Activated CD4-positive, alpha-beta T cell treated with anti-CD3 and anti-CD28 coated beads, Interleukin-2, amount 50 U/mL, for 16 hours (primary cell): ENCODE results near the gene THOP1.

Source experiments
- DNase-seq: peaks from one replicate; pipeline ENCODE4 v3.0.0-alpha.2; 2020

The THOP1 gene

DNA sequence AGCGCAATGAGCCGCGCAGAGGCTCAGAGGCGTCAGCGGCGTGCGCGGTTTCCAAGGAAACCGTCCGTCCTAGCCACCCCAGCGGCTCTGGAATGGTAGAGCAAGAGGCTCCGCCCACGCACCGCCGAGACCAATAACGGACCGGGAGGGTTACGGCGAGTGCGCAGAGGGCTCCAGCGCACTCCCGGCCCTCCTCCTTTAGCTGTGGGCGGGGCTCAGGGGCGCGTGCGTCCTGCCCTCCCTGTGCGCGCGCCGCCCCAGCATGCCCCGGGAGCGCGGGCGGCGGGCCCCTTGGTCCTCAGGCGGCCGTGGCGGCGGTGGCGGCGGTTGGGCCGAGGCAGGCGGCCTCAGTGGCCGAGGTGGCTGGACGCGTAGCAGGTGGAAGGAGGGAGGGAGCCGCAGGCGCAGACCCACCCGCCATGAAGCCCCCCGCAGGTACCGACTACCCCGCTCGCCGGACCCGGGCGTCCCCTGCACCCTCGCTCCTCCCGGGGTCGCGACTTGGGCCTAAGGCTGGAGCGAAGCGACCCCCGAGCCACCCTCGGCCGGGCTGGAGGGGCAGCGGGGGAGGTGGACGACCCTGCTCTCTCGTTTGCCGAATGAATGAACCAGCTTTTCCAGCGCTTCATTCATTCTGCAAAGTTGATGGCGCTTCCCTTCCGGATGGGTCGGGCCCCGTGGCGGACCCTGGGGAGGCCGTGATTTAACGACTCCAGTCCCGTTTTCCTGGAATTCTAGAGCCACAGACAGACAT is at the start of gene THOP1:
Gene THOP1 (plus strand): TSS at position 260 of the 754 bp plus-strand sequence. CDS start 160 bp downstream, at position 420.
- DNase-seq: peak; percentile 99

DNA sequence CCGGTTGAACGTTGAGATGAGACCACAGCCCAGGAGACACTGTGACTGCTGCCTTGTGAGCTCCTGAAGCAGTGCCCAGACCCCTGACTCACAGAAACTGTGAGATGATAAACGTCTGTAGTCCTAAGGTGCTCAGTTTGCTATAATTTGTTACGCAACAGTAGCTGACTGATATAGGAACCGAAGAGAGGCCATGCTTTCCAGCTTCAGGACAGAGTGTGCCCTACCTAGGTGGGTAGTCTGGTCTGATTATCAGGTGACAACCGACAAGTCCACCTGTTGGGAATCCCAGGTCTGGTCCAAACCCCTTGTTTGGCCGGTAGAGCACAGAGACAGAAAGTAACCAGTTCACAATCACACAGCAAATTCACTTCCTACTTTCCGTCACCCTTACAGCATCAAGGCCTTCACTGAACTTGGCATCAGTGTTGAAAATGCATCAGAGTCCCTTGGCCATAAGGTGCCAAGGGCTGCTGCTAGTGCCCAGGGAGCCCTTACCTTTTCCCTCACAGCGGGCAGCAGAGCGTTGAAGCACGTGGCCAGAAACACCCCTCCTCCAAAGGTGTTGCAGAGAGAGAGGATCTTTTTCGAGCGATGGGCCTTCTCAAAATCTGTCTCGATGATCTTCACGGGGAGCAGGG is 48.6 kb upstream of the THOP1 start:
- DNase-seq: no peak

DNA sequence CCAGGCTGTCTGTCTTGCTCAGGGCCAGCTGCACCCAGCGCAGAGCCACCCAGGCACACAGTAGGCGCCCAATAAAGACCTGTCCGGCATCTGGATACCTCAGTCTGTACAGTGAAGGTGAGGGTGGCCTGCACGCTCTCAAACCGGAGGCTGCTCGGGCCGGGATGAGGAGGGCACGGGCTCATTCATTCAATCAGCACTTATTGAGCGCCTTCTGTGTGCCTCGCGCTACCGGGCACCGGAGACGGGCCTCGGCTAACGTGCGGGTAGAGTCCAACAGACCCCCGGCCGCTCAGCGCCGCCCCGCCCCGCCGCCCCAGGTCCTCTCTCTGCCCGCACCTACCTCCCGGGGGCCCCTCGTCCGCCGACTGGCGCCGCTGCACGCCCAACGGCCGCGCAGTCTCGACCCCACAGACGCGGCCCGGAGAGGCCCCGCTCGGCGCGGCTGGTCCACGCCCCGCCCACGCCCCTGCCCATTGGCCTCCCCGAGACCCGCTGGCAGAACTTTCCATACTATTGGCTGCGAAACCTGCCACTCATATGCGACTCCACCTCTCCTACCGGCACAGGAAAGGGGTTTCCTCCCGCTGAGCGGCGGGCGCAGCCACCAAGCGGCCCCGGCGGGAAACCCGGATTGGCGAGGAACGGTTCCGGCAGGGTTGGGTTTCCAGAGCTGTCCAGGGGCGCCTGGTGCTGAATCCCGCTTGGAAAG is 45.5 kb upstream of the THOP1 start, which contains the start of gene SLC39A3:
Gene SLC39A3 (minus strand): TSS at position 416 of the 712 bp plus-strand sequence. CDS start 2,760 bp downstream, outside the sequence.
- DNase-seq: peak; percentile 99

DNA sequence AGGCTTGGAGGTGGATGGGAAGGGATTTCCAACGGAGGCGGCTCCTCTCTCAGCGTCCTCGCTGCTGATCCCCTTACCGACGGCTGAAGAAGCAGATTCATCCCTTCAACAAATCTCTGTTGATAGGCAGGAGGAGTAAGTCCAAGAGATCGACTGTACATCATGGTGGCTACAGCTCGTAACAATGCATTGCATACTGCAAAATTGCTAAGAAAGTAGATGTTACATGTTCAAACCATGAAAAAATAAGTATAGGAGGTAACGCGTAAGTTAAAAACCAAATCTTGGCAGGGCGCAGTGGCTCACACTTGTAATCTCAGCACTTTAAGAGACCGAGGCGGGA is 45.0 kb upstream of the THOP1 start:
- no peak for DNase-seq

DNA sequence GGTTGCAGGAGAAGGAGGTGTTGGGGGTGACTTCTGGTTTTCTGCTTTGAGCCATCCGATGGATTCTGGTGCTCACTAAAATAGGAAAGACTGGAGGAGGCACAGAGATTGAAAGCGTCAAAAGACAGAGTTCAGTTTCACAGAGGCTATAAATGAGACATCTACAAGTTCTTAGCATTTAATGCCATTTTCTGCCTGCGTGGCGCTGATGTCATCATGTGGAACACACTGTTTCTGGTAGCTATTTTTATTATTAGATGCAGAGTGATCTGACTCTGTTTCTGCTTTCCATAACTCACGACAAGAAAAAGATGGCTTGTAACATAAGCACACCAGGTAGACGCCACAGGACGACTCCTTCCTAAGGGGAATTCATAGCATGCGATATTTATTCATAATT is 42.2 kb upstream of the THOP1 start:
- DNase-seq: no peak

DNA sequence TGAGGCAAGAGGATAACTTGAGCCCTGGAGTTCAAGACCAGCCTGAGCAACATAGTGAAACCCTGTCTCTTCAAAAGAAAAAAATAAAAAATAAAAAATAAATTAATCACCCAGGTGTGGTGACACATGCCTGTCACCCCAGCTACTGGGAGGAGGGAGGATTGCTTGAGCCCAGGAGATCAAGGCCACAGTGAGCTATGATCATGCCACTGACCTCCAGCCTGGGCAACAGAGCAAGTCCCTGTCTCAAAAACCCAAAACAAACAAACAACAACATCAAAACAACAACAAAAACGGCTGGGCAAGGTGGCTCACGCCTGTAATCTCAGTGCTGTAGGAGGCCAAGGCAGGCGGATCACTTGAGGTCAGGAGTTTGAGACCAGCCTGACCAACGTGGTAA is 41.2 kb upstream of the THOP1 start:
- DNase-seq: no peak

DNA sequence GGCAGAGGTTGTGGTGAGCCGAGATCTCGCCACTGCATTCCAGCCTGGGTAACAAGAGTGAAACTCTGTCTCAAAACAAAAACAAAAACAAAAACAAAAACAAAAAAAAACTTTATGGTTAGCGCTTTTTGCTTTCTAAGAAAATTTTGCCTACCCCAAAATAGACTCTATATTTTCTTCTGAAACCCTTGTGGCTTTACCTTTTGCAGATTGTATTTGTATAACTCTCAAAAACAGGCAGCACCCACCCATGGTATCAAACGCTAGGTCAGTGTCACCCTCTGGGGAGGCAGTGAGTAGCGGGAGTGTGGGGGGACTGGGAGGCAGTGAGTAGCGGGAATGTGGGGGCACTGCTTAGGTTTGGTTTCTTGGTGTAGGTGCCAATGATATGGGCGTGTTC is 38.0 kb upstream of the THOP1 start:
- DNase-seq: no peak

DNA sequence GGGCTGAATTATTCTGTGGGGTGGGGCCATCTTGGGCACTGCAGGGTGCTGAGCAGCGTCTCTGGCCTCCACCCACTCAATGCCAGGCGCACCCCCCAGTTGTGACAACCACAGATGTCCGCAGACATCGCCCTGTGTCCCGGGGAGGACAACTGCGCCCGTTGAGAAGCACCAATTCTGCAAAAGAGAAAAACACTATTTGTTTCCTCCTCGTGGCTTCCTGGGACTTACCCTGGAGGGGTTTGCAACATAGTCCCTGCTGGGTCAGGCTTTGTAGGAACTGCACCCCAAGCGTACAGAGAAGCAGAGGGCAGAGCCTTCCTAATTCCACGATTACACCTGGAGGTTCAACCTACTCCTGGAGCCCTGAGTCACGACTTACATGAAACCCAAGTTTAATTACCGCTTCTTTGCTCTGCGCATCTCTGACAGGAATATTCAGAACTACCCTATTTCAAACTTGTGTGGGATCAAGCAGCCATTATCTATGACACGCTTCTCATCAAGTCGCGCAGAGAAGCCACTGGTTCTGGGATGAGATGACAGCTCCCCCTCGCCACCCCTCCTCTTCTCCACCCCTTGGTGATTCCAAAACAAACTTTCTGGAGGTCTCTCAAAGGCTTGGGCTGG is 34.4 kb upstream of the THOP1 start:
- DNase-seq: no peak

DNA sequence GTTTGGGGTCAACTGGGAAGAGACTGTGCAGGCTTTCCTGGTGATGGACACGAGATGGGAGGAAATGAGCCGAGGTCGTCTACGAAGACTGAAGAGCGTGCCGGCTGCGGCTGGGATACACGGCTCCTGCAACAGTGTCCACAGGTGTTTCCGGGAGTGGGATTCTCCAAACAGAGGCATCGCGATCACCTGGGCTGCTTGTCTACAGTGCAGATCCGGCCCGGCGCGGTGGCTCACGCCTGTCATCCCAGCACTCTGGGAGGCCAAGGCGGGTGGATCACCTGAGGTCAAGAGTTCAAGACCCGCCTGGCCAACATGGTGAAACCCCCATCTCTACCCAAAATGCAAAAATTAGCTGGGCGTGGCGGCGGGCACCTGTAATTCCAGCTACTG is 33.9 kb upstream of the THOP1 start:
- no peak for DNase-seq

DNA sequence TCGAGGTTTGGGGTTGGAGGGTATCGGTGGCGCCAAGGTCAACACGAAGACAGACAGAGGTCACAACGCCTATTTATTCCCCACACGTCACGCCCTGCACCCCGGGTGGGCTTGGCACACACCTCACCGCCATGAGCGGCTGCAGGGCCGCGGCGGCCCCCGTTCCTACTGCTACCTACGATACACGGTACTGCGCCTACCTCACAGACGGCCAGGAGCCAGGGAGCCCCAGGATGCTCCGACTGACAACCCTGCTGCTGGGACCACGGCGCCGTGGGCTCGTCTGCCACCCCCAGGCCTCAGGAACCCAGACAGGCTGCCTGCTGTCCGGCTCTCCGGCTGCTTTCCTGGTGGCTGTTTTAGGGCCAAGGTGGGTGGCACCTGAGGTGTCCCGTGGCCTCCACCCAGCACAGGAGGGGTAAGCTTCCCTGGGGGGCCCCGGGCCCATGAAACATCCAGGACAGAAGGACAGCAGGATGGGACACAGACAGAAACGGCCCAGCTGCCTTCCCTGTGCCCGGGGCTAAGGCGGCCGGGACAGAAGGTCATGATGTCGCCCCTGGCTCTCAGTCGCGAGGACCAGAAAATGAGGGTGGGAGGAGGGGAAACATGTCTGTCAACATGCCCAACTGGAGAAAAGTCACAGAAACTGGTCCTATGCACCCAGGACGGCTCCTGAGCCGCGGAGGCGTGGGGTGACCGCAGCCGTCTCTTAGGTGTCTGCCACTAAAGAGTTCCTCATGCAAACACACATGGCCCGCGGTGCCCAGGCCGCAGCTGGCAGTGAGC is 30.4 kb upstream of the THOP1 start:
- no peak for DNase-seq

DNA sequence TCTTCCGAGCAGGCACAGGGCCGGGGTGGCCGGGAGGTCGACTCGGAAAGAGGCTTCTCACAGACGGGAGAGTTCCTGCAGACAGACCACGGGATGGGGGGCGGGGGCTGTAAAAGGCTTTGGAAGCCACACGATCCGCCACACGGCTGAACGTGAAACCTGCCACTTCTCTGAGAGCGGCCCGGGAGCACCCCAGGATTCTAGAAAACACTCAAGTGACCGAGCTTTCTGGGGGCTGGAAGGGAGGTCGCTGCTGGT is 29.9 kb upstream of the THOP1 start:
- no peak for DNase-seq

DNA sequence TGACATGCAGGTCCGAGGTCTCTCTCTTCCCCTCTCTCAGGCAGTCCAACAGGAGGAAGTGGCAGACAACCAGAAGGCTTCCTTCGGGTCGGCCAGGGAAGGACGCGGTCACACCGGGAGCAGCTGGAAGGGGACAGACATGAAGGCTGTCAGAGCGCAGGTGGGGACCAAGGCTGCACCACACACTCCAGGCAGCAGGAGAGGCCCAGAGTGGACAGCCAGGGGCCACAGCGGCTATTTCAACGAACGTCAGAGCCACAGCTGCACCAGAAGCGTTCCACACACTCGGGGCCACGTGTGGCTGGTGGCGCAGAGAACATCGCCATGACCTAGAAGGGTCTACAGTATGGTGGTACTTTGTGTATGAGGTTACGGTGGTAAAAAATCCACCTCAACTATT is 29.5 kb upstream of the THOP1 start:
- DNase-seq: no peak

DNA sequence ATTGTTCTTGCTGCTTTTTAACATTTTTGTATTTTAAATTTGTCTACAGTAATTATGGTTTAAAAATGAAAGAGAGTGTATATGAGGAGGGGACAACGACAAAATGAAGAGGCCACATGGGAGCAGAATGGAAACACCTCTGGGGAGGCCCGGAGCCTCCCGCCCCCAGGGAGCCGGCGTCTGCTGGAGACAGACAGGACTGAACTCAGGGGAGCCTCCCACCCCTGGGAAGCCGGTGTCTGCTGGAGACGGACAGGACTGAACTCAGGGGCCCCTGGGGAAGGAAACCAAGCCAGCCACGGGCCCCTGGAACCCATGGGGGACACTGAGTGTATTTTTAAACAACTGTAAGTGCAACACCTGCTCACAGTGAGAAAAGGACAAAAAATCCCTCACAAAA is 28.8 kb upstream of the THOP1 start:
- no peak for DNase-seq

DNA sequence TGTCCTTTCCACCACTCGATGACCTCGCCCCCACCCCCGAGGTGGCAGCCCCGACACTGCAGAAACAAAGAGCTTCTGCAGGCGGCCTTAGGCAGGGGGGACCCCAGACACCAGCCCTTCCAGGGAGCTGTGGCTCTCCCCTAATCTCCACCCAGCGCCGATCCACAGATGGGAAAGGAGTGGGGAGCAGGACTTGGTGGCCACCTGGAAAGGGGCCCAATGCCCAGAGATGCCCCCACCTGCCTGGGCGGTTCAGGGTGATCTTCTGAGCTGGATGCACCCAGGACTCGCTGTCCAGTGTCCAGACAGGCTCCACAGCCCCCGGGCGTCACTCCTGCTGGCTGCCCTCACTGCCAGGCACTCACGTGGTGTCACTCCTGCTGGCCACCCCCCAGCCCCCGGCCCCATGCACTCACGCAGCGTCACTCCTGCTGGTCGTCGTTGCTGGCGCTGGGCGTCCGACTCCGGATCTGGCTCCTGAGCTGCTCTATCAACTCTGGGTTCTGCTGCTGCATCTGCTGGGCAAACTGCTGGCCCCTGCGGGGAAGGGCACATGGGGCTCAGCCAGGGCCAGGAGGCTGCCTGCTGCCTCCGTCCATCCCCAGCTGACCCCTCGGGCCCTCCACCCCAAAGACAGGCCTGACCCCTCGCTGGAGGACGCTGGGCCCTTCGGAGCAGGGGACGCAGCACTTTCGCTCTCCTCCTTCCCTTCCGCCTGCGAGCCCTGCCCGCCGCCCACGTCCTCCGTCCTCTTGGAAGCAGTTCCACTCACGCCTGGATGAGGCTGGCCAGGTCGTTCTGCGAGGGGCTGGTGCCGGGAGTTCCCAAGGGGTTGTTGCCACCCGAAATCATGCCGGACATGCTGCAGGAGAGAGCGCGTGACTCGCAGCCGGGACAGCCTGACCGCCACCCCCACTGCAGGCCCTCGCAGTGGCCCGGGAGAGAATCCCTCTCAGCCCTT is 28.1 kb upstream of the THOP1 start:
- DNase-seq: no peak

DNA sequence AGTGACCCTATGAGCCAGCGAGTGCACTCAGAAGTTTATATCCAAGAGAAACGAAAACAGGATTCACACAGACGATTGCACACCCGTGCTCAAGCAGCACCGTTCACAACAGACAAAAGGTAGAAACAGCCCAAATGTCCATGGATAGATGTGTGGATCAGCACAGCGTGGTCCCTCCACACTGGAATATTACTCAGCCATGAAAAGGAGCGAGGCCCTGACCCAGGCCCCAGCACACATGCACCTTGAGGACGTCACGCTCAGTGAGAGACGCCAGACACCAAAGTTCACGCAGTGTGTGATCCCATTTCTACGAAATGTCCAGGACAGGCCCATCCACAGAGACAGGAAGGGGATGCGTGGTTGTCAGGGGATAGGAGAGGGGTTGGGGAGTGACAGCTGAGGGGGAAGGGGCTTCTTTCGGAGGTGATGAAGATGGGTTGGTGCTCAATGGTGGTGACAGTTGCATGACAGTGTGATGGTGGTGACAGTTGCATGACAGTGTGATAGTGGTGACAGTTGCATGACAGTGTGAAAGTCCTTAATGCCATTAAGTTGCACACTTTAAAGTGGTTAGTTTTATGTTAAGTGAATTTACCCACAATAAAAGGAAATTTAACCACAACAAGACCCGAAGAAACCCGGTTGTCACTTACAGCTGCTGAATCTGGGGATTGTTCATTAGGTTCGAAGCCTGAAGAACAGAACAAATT is 26.5 kb upstream of the THOP1 start:
- DNase-seq: no peak

DNA sequence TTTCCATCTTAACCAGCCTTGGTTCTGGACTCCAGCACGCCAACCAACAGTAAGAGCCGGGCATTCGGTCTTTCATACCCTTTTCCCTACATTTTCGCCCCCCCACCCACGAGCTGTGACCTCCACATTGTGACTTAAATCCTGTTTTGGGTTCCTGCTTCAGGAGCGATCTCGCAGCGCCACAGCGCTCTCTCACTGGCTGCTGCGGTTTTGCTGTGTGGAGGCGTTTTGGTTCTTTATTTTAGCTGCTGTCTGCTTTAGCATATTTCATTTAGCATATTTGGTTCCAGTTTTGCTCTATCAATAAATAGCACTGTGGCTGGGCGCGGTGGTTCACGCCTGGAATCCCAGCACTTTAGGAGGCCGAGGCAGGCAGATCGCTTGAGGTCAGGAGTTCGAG is 25.9 kb upstream of the THOP1 start:
- no peak for DNase-seq

DNA sequence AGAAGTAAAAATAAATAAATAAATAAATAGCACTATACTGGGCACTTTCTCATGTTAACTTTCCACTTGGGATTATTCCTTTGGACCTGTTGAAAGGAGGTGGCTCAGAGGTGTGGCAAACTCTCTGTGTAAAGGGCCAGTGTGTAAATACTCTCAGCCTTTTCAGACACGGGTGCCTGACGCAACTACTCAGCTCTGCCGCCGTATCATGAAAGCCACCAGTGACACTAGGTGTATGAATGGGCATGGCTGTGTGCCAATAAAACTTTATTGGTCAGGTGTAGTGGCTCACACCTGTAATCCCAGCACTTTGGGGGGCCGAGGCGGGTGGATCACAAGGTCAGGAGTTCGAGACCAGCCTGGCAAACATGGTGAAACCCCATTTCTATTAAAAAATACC is 25.3 kb upstream of the THOP1 start:
- no peak for DNase-seq

DNA sequence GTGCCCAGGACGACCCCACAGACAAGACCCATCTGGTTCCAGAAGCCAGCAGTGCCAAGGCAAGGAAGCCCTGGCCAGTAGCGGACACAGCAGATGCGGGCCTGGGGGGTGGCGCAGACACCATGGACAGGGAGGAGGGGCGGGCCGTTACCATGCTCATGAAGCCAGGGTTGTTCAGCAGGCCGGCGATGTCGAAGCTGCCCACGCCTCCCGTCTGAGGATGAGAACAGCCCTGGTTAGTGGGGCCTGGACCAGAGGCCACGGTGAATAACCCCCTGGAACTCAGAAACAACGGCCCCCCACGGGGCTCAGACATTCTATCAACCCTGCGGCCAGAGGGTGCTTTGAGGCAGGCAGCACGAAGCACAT is 24.0 kb upstream of the THOP1 start:
- DNase-seq: no peak

DNA sequence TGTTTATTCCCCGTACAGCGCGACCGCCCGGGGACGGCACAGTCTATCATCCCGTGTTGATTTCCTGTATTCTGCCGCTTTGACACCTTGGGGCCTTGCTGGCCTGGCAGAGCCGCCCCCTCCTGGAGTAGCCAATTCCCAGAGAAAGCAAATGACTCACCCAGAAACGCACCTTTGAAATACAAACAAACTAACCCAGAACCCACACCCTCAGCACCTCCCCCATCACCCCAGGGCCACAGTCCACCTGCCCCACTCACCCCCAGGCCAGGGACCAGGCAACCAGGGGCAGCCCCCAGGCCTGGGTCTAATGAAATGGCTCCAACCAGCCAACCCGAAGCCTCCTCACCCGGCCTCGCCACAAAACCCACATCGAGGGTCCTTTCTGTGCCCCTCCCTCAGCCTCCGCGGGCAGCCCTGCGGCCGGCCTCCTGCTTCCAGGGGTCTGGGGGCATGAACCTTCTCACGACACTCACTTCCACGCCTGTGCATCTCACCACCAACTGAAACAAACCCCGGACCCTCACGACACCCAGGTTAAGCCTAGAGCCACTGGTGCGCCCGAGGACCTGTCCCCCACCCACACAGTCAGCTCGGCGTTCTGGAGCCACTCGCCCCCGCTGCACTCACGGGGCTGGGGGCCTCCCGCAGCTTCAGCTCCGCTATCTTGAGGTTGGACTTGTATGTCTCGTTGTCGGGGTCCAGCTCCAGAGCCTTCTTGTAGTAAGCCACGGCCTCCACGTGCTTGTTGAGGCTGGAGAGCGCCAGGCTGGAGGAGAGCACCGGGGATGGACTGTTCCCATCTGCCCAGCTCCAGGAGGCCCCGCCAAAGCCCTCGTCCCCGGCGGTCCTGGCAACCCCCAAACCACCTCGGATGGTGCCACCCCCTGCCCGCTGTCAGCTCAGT is 23.2 kb upstream of the THOP1 start:
- DNase-seq: no peak
